MCF 10A (cell line): Measurements from ENCODE around the gene IFNK. TPM values are rescaled to one million over a fixed set of nuclear protein-coding genes. Genes with fewer than 3 reads are reported as not detected.

Source experiments
- BruUV-seq: library from RNA; stranded (reverse); fragments of 400-500 nt; replicated peaks from 2 replicates; lab custom pipeline; 2021; lab: Mats Ljungman, UMichigan
- CTCF ChIA-PET: fragments of 300-600 bp; sonication (Branson Sonifier 250); formaldehyde crosslinking; extraction: SDS; loops from one replicate; lab custom pipeline; 2021; ENCODE audit warnings: antibody characterized with exemption, inconsistent platforms; lab: Yijun Ruan, JAX
- POLR2A ChIA-PET: fragments of 300-600, 350-650 bp; sonication (Branson Sonifier 250); formaldehyde crosslinking; extraction: SDS; loops from one replicate; lab custom pipeline; 2020; ENCODE audit warnings: antibody characterized with exemption, inconsistent platforms; lab: Yijun Ruan, JAX
- DNase-seq: peaks from one replicate; pipeline ENCODE4 v3.0.0-alpha.2; 2018; ENCODE audit not compliant: unreplicated experiment
- H3K27ac Mint-ChIP-seq: one replicate; pipeline ENCODE4 v1.8.0; 2022; ENCODE audit warnings: mild to moderate bottlenecking, low read depth, mixed read lengths; ENCODE audit not compliant: unreplicated experiment
- H3K27me3 Mint-ChIP-seq: one replicate; pipeline ENCODE4 v1.8.0; 2022; ENCODE audit warnings: mixed read lengths; ENCODE audit not compliant: insufficient read depth, unreplicated experiment
- H3K36me3 Mint-ChIP-seq: one replicate; pipeline ENCODE4 v1.8.0; 2022; ENCODE audit warnings: mild to moderate bottlenecking, moderate library complexity, mixed read lengths; ENCODE audit not compliant: insufficient read depth, unreplicated experiment
- H3K4me1 Mint-ChIP-seq: one replicate; pipeline ENCODE4 v1.8.0; 2022; ENCODE audit warnings: mixed read lengths; ENCODE audit not compliant: insufficient read depth, unreplicated experiment
- H3K4me3 Mint-ChIP-seq: one replicate; pipeline ENCODE4 v1.8.0; 2022; ENCODE audit warnings: mild to moderate bottlenecking, moderate library complexity, mixed read lengths; ENCODE audit not compliant: unreplicated experiment
- H3K9me3 Mint-ChIP-seq: one replicate; pipeline ENCODE4 v1.8.0; 2022; ENCODE audit warnings: mixed read lengths; ENCODE audit not compliant: unreplicated experiment
- CTCF ChIP-seq: fragments of 200-600 bp; IDR thresholded peaks from one replicate; pipeline ENCODE4 v1.8.0; 2022; ENCODE audit warnings: antibody characterized with exemption, mild to moderate bottlenecking; ENCODE audit not compliant: unreplicated experiment
- intact Hi-C: fragments of 100-400 bp; cut with micrococcal nuclease; formaldehyde crosslinking; loops from 2 replicates; pipeline ENCODE4 v1.14.1; 2022
- total RNA-seq: library from RNA; stranded (reverse); gene quantifications from 2 replicates; pipeline ENCODE4 v1.2.3, GENCODE V29; 2022

Gene IFNK
- total RNA-seq, 1 experiment from 2014 or later: not detected

GRCh38 chr9:27560457-27560856 lies 36.4 kb downstream of the IFNK start:
- Mint-ChIP-seq H3K4me1 (no peaks in the 10 kb centered on the region), H3K27me3 (no peaks in the 10 kb centered on the region), H3K9me3 (no peaks in the 10 kb centered on the region), H3K4me3 (no peak overlapping the region), H3K36me3 (peaks cover 30% of the 10 kb centered on the region), H3K27ac (no peak overlapping the region)
- DNase-seq: no peak
- CTCF ChIA-PET: interaction anchor here (0.6 to 1.1 kb wide), 2 partner anchors 15 to 228 kb away, joined by 3 to 7 read pairs; no protein-coding TSS in a partner anchor
- BruUV-seq: no TSS peak
- no peak for TF ChIP-seq CTCF
- POLR2A ChIA-PET: interaction anchor here (0.5 to 2.1 kb wide), 4 partner anchors 12 to 174 kb away, joined by 3 to 8 read pairs (median 3); partner anchors contain the start of gene C9orf72
- intact Hi-C loops: no loop called here

- Mint-ChIP-seq H3K4me1 (no peaks in the 10 kb centered on the region), H3K9me3 (no peaks in the 10 kb centered on the region), H3K27ac (no peak overlapping the region), H3K27me3 (no peaks in the 10 kb centered on the region), H3K36me3 (peaks cover 32% of the 10 kb centered on the region), H3K4me3 (no peak overlapping the region)
- no TSS peak for BruUV-seq
- no peak for TF ChIP-seq CTCF
- ChIA-PET POLR2A (interaction anchor here (0.5 to 1.9 kb wide), 2 partner anchors 15 to 38 kb away, joined by 4 read pairs; no protein-coding TSS in a partner anchor), CTCF (interaction anchor here (0.6 to 1.2 kb wide), 4 partner anchors 9 to 228 kb away, joined by 3 to 6 read pairs (median 4); partner anchors contain the start of gene MOB3B)
- no peak for DNase-seq
- intact Hi-C loops: no loop called here
These were observed 37.6 kb downstream of the IFNK start for GRCh38 chr9:27561685-27562084.

GRCh38 chr9:27563738-27564430 lies 39.8 kb downstream of the IFNK start:
- no peak for TF ChIP-seq CTCF
- DNase-seq: no peak
- Mint-ChIP-seq H3K36me3 (peaks cover 29% of the 10 kb centered on the region), H3K27ac (no peak overlapping the region), H3K27me3 (no peaks in the 10 kb centered on the region), H3K4me1 (peaks cover 5% of the 10 kb centered on the region), H3K4me3 (no peak overlapping the region), H3K9me3 (no peaks in the 10 kb centered on the region)
- ChIA-PET POLR2A (interaction anchor here (2.9 kb wide), 1 partner anchor 9 kb away, joined by 9 read pairs; the partner anchor contains the start of gene C9orf72), CTCF (interaction anchor here (0.6 to 1.0 kb wide), 2 partner anchors 9 to 174 kb away, joined by 3 read pairs; no protein-coding TSS in a partner anchor)
- BruUV-seq: no TSS peak
- intact Hi-C loops: no loop called here

GRCh38 chr9:27564670-27565069 lies 40.6 kb downstream of the IFNK start:
- ChIA-PET POLR2A (interaction anchor here (2.9 kb wide), 1 partner anchor 9 kb away, joined by 9 read pairs; the partner anchor contains the start of gene C9orf72), CTCF (interaction anchor here (1.0 kb wide), 1 partner anchor 10 kb away, joined by 3 read pairs; no protein-coding TSS in a partner anchor)
- Mint-ChIP-seq H3K27ac (no peak overlapping the region), H3K4me1 (peaks cover 5% of the 10 kb centered on the region), H3K36me3 (peaks cover 29% of the 10 kb centered on the region), H3K9me3 (no peaks in the 10 kb centered on the region), H3K4me3 (no peak overlapping the region), H3K27me3 (no peaks in the 10 kb centered on the region)
- BruUV-seq: no TSS peak
- no peak for DNase-seq
- intact Hi-C loops: no loop called here
- no peak for TF ChIP-seq CTCF
